B cell (primary cell): Measurements from ENCODE around the gene S100A16.

Experiments used
- CTCF ChIP-seq: fragments of 200-600 bp; IDR thresholded peaks from one replicate; pipeline ENCODE4 v1.8.0; 2022; ENCODE audit warnings: antibody characterized with exemption, mild to moderate bottlenecking
- EZH2 ChIP-seq: IDR thresholded peaks from 2 replicates; pipeline ENCODE4 v1.6.1; 2012; ENCODE audit warnings: borderline replicate concordance, low read depth, mild to moderate bottlenecking, moderate library complexity, low read length; ENCODE audit not compliant: insufficient read depth, poor library complexity, severe bottlenecking

GRCh38 chr1:153651771-153652170, 38.8 kb upstream of the S100A16 start:
- TF ChIP-seq CTCF (no peak), EZH2 (no peak)
